H9 (cell line): ENCODE results near the gene SLC30A3. TPM values are rescaled to one million over a fixed set of nuclear protein-coding genes. Genes with fewer than 3 reads are reported as not detected.
A peak's percentile ranks its signal among the peaks of the same experiment; 100 is the strongest.

ENCODE experiments used
- DNase-seq: peaks from one replicate; pipeline ENCODE4 v3.0.0-alpha.2; 2017
- H2AFZ ChIP-seq: one replicate; pipeline ENCODE4 v1.6.1; 2013; ENCODE audit warnings: mild to moderate bottlenecking, low read length, control low read depth, moderate library complexity
- H2AK5ac ChIP-seq: 2 replicates; pipeline ENCODE4 v1.6.1; 2013; ENCODE audit warnings: low read length, control low read depth, mixed read lengths; ENCODE audit not compliant: insufficient read length
- H2BK120ac ChIP-seq: one replicate; pipeline ENCODE4 v1.6.1; 2013; ENCODE audit warnings: low read depth, mild to moderate bottlenecking, low read length, control low read depth, inconsistent platforms; ENCODE audit not compliant: poor library complexity, severe bottlenecking
- H2BK12ac ChIP-seq: 2 replicates; pipeline ENCODE4 v1.6.1; 2013; ENCODE audit warnings: low read length, control low read depth, mixed read lengths, low read depth; ENCODE audit not compliant: insufficient read length
- H2BK15ac ChIP-seq: 2 replicates; pipeline ENCODE4 v1.6.1; 2013; ENCODE audit warnings: low read depth, low read length, control low read depth
- H2BK20ac ChIP-seq: one replicate; pipeline ENCODE4 v1.6.1; 2013; ENCODE audit warnings: low read depth, mild to moderate bottlenecking, low read length, control low read depth, inconsistent platforms; ENCODE audit not compliant: poor library complexity, severe bottlenecking
- H2BK5ac ChIP-seq: 2 replicates; pipeline ENCODE4 v1.6.1; 2013; ENCODE audit warnings: low read length, control low read depth, mixed read lengths; ENCODE audit not compliant: insufficient read length
- H3K14ac ChIP-seq: 2 replicates; pipeline ENCODE4 v1.6.1; 2013; ENCODE audit warnings: low read length, control low read depth; ENCODE audit not compliant: insufficient read depth
- H3K18ac ChIP-seq: 2 replicates; pipeline ENCODE4 v1.6.1; 2013; ENCODE audit warnings: low read depth, mild to moderate bottlenecking, mixed read lengths, low read length, control low read depth; ENCODE audit not compliant: insufficient read length
- H3K23ac ChIP-seq: 2 replicates; pipeline ENCODE4 v1.6.1; 2013; ENCODE audit warnings: low read length, control low read depth, mixed read lengths, low read depth; ENCODE audit not compliant: insufficient read length
- H3K23me2 ChIP-seq: 2 replicates; pipeline ENCODE4 v1.6.1; 2013; ENCODE audit warnings: low read depth, mild to moderate bottlenecking, mixed read lengths, low read length, control low read depth; ENCODE audit not compliant: insufficient read length, poor library complexity, severe bottlenecking
- H3K27ac ChIP-seq: 2 replicates; pipeline ENCODE4 v1.5.1; 2013; ENCODE audit warnings: low read length, control low read depth, mixed read lengths, low read depth; ENCODE audit not compliant: insufficient read length
- H3K27me3 ChIP-seq: 2 replicates; pipeline ENCODE4 v1.6.1; 2013; ENCODE audit warnings: low read length, control low read depth, inconsistent platforms; ENCODE audit not compliant: insufficient read depth
- H3K4ac ChIP-seq: 2 replicates; pipeline ENCODE4 v1.6.1; 2013; ENCODE audit warnings: low read depth, mild to moderate bottlenecking, control low read depth, inconsistent platforms, low read length, moderate library complexity
- H3K4me1 ChIP-seq: 2 replicates; pipeline ENCODE4 v1.6.1; 2013; ENCODE audit warnings: low read length, control low read depth, inconsistent platforms; ENCODE audit not compliant: insufficient read depth
- H3K4me2 ChIP-seq: 2 replicates; pipeline ENCODE4 v1.6.1; 2013; ENCODE audit warnings: low read length, control low read depth, mixed read lengths; ENCODE audit not compliant: insufficient read length, insufficient read depth
- H3K56ac ChIP-seq: 2 replicates; pipeline ENCODE4 v1.6.1; 2013; ENCODE audit warnings: low read depth, mild to moderate bottlenecking, mixed read lengths, low read length, control low read depth; ENCODE audit not compliant: insufficient read length
- H3K79me1 ChIP-seq: 2 replicates; pipeline ENCODE4 v1.6.1; 2013; ENCODE audit warnings: low read depth, mild to moderate bottlenecking, moderate library complexity, low read length, control low read depth, inconsistent platforms; ENCODE audit not compliant: insufficient read depth, poor library complexity, severe bottlenecking
- H3K79me2 ChIP-seq: 2 replicates; pipeline ENCODE4 v1.6.1; 2013; ENCODE audit warnings: low read length, control low read depth, inconsistent platforms; ENCODE audit not compliant: insufficient read depth
- H3K9ac ChIP-seq: 2 replicates; pipeline ENCODE4 v1.6.1; 2013; ENCODE audit warnings: low read length, control low read depth, mixed read lengths; ENCODE audit not compliant: insufficient read length; ENCODE audit errors: extremely low read depth
- H3K9me3 ChIP-seq: one replicate; pipeline ENCODE4 v1.6.1; 2013; ENCODE audit warnings: low read depth, low read length, inconsistent platforms; ENCODE audit not compliant: control insufficient read depth
- H3T11ph ChIP-seq: one replicate; pipeline ENCODE4 v1.6.1; 2013; ENCODE audit warnings: mild to moderate bottlenecking, low read length, control low read depth, inconsistent platforms
- H4K20me1 ChIP-seq: one replicate; pipeline ENCODE4 v1.6.1; 2013; ENCODE audit not compliant: control insufficient read depth, insufficient read length, insufficient read depth
- H4K5ac ChIP-seq: 2 replicates; pipeline ENCODE4 v1.6.1; 2013; ENCODE audit warnings: low read depth, mild to moderate bottlenecking, mixed read lengths, low read length, control low read depth; ENCODE audit not compliant: insufficient read length
- H4K8ac ChIP-seq: replicated peaks from 2 replicates; pipeline ENCODE4 v1.6.1; 2013; ENCODE audit warnings: low read length, control low read depth, mixed read lengths, low read depth; ENCODE audit not compliant: insufficient read length
- H4K91ac ChIP-seq: 2 replicates; pipeline ENCODE4 v1.6.1; 2013; ENCODE audit warnings: low read depth, mild to moderate bottlenecking, moderate library complexity, mixed read lengths, low read length, control low read depth; ENCODE audit not compliant: insufficient read length
- H3K27ac Mint-ChIP-seq, 3 experiments: 2 replicates in 2 of 3; 3 replicates in 1 of 3; pipeline ENCODE4 v1.8.0; 2020 to 2021; ENCODE audit warnings: mixed read lengths in 3 of 3, mild to moderate bottlenecking in 1 of 3, moderate library complexity in 1 of 3
- H3K27me3 Mint-ChIP-seq: 2 replicates; pipeline ENCODE4 v1.8.0; 2021; ENCODE audit warnings: low read depth, mild to moderate bottlenecking, moderate library complexity, mixed read lengths
- H3K36me3 Mint-ChIP-seq, 3 experiments: 2 replicates in 2 of 3; 3 replicates in 1 of 3; pipeline ENCODE4 v1.8.0; 2020 to 2021; ENCODE audit warnings: low read depth in 3 of 3, mixed read lengths in 3 of 3; ENCODE audit not compliant: insufficient read depth in 1 of 3
- H3K4me1 Mint-ChIP-seq, 2 experiments: 2 replicates each; pipeline ENCODE4 v1.8.0; 2020; ENCODE audit warnings: mixed read lengths in 2 of 2
- H3K4me3 Mint-ChIP-seq, 2 experiments: 2 replicates in 1 of 2; 3 replicates in 1 of 2; pipeline ENCODE4 v1.8.0; 2020 to 2021; ENCODE audit warnings: mild to moderate bottlenecking in 2 of 2, mixed read lengths in 2 of 2, moderate library complexity in 1 of 2
- H3K9me3 Mint-ChIP-seq, 2 experiments: 2 replicates in 1 of 2; 3 replicates in 1 of 2; pipeline ENCODE4 v1.8.0; 2020; ENCODE audit warnings: mild to moderate bottlenecking in 2 of 2, mixed read lengths in 2 of 2, moderate library complexity in 1 of 2
- WGBS: extraction: QIAGEN DNeasy Blood & Tissue Kit; methylation state at CpG from one replicate; pipeline ENCODE4 v1.1.7; 2013; ENCODE audit warnings: missing lambda C conversion rate, low lambda C conversion rate, mixed read lengths; ENCODE audit not compliant: insufficient read length; ENCODE audit errors: extremely low coverage; 5-methylcytosine and 5-hydroxymethylcytosine counted together
- total RNA-seq: library from RNA; stranded (reverse); gene quantifications from 2 replicates; pipeline ENCODE4 v1.2.1, GENCODE V29; 2021
- TF ChIP-seq, protein P1 (sequence below): fragments of 200-600 bp; sonication (generic); conservative IDR thresholded peaks from 3 replicates; pipeline ENCODE4 v1.8.0; 2021; ENCODE audit warnings: antibody characterized with exemption, mild to moderate bottlenecking

Gene SLC30A3
- total RNA-seq, 1 experiment from 2014 or later: 2.5 TPM

DNA sequence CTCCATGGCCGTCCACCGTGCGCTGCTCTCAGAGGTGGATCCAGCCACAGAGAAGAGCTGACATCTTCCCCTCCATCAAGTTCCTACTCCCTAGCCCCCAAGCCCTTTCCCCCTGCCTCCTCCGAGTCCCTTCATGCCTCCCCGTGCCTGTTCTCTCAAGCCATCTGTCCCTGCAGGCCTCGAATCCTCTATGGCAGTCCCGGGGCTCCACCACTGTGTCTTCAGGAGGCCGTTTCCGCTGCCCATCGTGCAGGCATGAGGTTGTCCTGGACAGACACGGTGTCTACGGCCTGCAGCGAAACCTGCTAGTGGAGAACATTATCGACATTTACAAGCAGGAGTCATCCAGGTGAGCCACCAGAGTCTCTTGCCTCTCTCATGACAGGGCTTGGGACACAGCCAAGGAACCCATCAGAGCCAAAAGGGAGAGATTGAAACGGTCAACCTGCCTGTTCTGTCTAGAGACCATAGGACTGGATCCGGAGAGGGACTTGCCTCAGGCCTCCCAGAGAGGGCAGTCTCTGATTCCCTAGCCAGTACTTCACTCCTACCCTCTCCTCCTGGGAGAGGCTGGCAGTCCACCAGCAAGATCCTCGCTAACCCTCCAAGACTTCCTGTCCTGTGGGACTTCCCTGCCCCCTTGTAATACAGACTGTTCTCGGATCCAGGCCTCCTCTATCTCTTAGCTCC lies 35.7 kb upstream of the SLC30A3 start:
- no peaks in the 10 kb centered on the region for H3K9me3 Mint-ChIP-seq
- Histone ChIP-seq H4K5ac (no peak overlapping the region), H3K9ac (no peak overlapping the region), H3K23ac (no peak overlapping the region), H2AK5ac (no peak overlapping the region), H3K4me2 (no peak overlapping the region), H3K4ac (no peak overlapping the region), H4K91ac (no peak overlapping the region), H3K79me2 (no peaks in the 10 kb centered on the region), H2BK15ac (no peak overlapping the region), H2BK12ac (no peak overlapping the region), H3T11ph (no peak overlapping the region), H4K8ac (no peak overlapping the region), H3K79me1 (no peaks in the 10 kb centered on the region), H3K18ac (no peak overlapping the region), H3K27ac (no peak overlapping the region), H3K4me1 (no peaks in the 10 kb centered on the region), H3K56ac (no peak overlapping the region), H3K14ac (no peak overlapping the region; the same call in 1 of the 2 replicates), H3K9me3 (no peaks in the 10 kb centered on the region), H2AFZ (no peak overlapping the region), H3K23me2 (no peaks in the 10 kb centered on the region), H2BK5ac (no peak overlapping the region), H2BK20ac (no peak overlapping the region), H3K27me3 (no peaks in the 10 kb centered on the region), H4K20me1 (no peaks in the 10 kb centered on the region), H2BK120ac (no peak overlapping the region)
- peak overlapping the region in 1 of 3 experiments; percentile 29; a peak in 1 of 7 replicates for H3K27ac Mint-ChIP-seq
- WGBS: no CpG with 5 or more reads among the region's 18 CpGs
- TF ChIP-seq, protein P1, sequence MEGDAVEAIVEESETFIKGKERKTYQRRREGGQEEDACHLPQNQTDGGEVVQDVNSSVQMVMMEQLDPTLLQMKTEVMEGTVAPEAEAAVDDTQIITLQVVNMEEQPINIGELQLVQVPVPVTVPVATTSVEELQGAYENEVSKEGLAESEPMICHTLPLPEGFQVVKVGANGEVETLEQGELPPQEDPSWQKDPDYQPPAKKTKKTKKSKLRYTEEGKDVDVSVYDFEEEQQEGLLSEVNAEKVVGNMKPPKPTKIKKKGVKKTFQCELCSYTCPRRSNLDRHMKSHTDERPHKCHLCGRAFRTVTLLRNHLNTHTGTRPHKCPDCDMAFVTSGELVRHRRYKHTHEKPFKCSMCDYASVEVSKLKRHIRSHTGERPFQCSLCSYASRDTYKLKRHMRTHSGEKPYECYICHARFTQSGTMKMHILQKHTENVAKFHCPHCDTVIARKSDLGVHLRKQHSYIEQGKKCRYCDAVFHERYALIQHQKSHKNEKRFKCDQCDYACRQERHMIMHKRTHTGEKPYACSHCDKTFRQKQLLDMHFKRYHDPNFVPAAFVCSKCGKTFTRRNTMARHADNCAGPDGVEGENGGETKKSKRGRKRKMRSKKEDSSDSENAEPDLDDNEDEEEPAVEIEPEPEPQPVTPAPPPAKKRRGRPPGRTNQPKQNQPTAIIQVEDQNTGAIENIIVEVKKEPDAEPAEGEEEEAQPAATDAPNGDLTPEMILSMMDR: no peak
- no peaks in the 10 kb centered on the region for H3K27me3 Mint-ChIP-seq
- no peak for DNase-seq
- H3K4me1 Mint-ChIP-seq: peaks cover 4% of the 10 kb centered on the region in 2 experiments; a peak in 2 of 4 replicates
- no peaks in the 10 kb centered on the region for H3K36me3 Mint-ChIP-seq
- no peak overlapping the region for H3K4me3 Mint-ChIP-seq
